ENCODE data around the gene CAMKMT.
A peak's percentile ranks its signal among the peaks of the same experiment; 100 is the strongest.

The CAMKMT gene

GRCh38 chr2:44361330-44362206 is at the start of gene CAMKMT, which contains the start of gene PREPL:
Gene CAMKMT, plus strand, starts transcription at chr2:44361947.
Gene PREPL, minus strand, starts transcription at chr2:44361494. Its CDS starts 15,152 bp downstream, at chr2:44346342.
- Histone ChIP-seq H4K20me1 (ENCODE audit: insufficient read depth, low read length) (no peaks in the 10 kb centered on the region), H3K27ac (ENCODE audit: low read depth, low read length, poor library complexity, severe bottlenecking) (peak within 1 kb of the TSS; percentile 80), H3K9me2 (ENCODE audit: low read depth, low read length) (no peaks in the 10 kb centered on the region), H3K36me3 (ENCODE audit: insufficient read depth, low read length) (no peaks in the 10 kb centered on the region), H3K4me2 (ENCODE audit: low read length) (peak within 1 kb of the TSS; percentile 73), H3F3A (ENCODE audit: insufficient read depth, low read length) (no peaks in the 10 kb centered on the region), H3K9ac (ENCODE audit: low read length) (peak within 1 kb of the TSS; percentile 89), H3K27me3 (ENCODE audit: insufficient read depth, low read length) (no peaks in the 10 kb centered on the region), H3K79me2 (ENCODE audit: insufficient read depth, low read length) (peaks cover 19% of the 10 kb centered on the region), H3K4me3 (ENCODE audit: low read depth, low read length, poor library complexity, severe bottlenecking) (peak within 1 kb of the TSS; percentile 95), H3K4me1 (ENCODE audit: insufficient read depth, low read length, severe bottlenecking) (peaks cover 45% of the 10 kb centered on the region), H2AFZ (ENCODE audit: low read length) (peak within 1 kb of the TSS; percentile 50; the same call in 1 of the 2 replicates), H3K9me3 (ENCODE audit: low read length) (no peaks in the 10 kb centered on the region)
- no peak for TF ChIP-seq EZH2 (IDR thresholded peaks at IDR 0.05; ENCODE audit: borderline replicate concordance, low read length)
- TF ChIP-seq CTCF (IDR thresholded peaks at IDR 0.05; ENCODE audit: low read length) = no peak

- Histone ChIP-seq H3K36me3 (ENCODE audit: insufficient read depth, low read length) (peaks cover 55% of the 10 kb centered on the region), H4K20me1 (ENCODE audit: insufficient read depth, low read length) (no peaks in the 10 kb centered on the region), H3K4me3 (ENCODE audit: low read depth, low read length, poor library complexity, severe bottlenecking) (no peak overlapping the region), H3K9me3 (ENCODE audit: low read length) (peaks cover 19% of the 10 kb centered on the region), H3K4me1 (ENCODE audit: insufficient read depth, low read length, severe bottlenecking) (no peaks in the 10 kb centered on the region), H3K27ac (ENCODE audit: low read depth, low read length, poor library complexity, severe bottlenecking) (no peak overlapping the region), H3K9ac (ENCODE audit: low read length) (no peak overlapping the region), H3K9me2 (ENCODE audit: low read depth, low read length) (no peaks in the 10 kb centered on the region), H2AFZ (ENCODE audit: low read length) (no peak overlapping the region), H3K27me3 (ENCODE audit: insufficient read depth, low read length) (no peaks in the 10 kb centered on the region), H3K4me2 (ENCODE audit: low read length) (no peak overlapping the region), H3K79me2 (ENCODE audit: insufficient read depth, low read length) (no peaks in the 10 kb centered on the region), H3F3A (ENCODE audit: insufficient read depth, low read length) (no peaks in the 10 kb centered on the region)
- TF ChIP-seq CTCF (IDR thresholded peaks at IDR 0.05; ENCODE audit: low read length) (no peak), EZH2 (IDR thresholded peaks at IDR 0.05; ENCODE audit: borderline replicate concordance, low read length) (no peak)
Observed at GRCh38 chr2:44314362-44314761, 47.4 kb upstream of the CAMKMT start.

GRCh38 chr2:44315945-44316344 is 45.8 kb upstream of the CAMKMT start:
- H3K36me3 ChIP-seq (ENCODE audit: insufficient read depth, low read length) = peaks cover 68% of the 10 kb centered on the region
- H3K4me1 ChIP-seq (ENCODE audit: insufficient read depth, low read length, severe bottlenecking) = no peaks in the 10 kb centered on the region

More at GRCh38 chr2:44315945-44316344, 45.8 kb upstream of the CAMKMT start:
- H2AFZ ChIP-seq (ENCODE audit: low read length) = no peak overlapping the region
- no peaks in the 10 kb centered on the region for H3K27me3 ChIP-seq (ENCODE audit: insufficient read depth, low read length)
- no peak overlapping the region for H3K27ac ChIP-seq (ENCODE audit: low read depth, low read length, poor library complexity, severe bottlenecking)
- no peaks in the 10 kb centered on the region for H4K20me1 ChIP-seq (ENCODE audit: insufficient read depth, low read length)
- peaks cover 7% of the 10 kb centered on the region for H3K9me3 ChIP-seq (ENCODE audit: low read length)
- no peaks in the 10 kb centered on the region for H3K79me2 ChIP-seq (ENCODE audit: insufficient read depth, low read length)
- H3K4me3 ChIP-seq (ENCODE audit: low read depth, low read length, poor library complexity, severe bottlenecking) = no peak overlapping the region
- H3K9ac ChIP-seq (ENCODE audit: low read length) = no peak overlapping the region
- TF ChIP-seq EZH2 (IDR thresholded peaks at IDR 0.05; ENCODE audit: borderline replicate concordance, low read length) (no peak), CTCF (IDR thresholded peaks at IDR 0.05; ENCODE audit: low read length) (no peak)
- H3K9me2 ChIP-seq (ENCODE audit: low read depth, low read length) = no peaks in the 10 kb centered on the region
- no peak overlapping the region for H3K4me2 ChIP-seq (ENCODE audit: low read length)
- H3F3A ChIP-seq (ENCODE audit: insufficient read depth, low read length) = no peaks in the 10 kb centered on the region
